Measurements from ENCODE around the gene FERD3L.

GRCh38 chr7:19097165-19098055, 47.8 kb downstream of the FERD3L start:
- TF ChIP-seq CTCF (optimal IDR thresholded peaks at IDR 0.05 in 1 of 3, IDR thresholded peaks at IDR 0.05 in 1 of 3, conservative IDR thresholded peaks at IDR 0.05 in 1 of 3; ENCODE audit: extremely low read depth in 1 of 3, insufficient read depth in 2 of 3, low read length in 3 of 3) (no peak), EZH2 (IDR thresholded peaks at IDR 0.05; ENCODE audit: low read length) (no peak)

All from keratinocyte (primary cell).